HG02588 (cell line): ENCODE data around the gene AQP12A.
"Not testable (repeated sequence)": the region's sequence is repeated elsewhere in the genome, so short reads cannot be mapped to it uniquely, and the experiment has no call there.

Experiments
- ATAC-seq: cut with Tn5 transposase; IDR thresholded peaks from one replicate; pipeline ENCODE4 v1.9.1; 2021; ENCODE audit warnings: mild to moderate bottlenecking, moderate library complexity; ENCODE audit not compliant: unreplicated experiment

Gene AQP12A

DNA sequence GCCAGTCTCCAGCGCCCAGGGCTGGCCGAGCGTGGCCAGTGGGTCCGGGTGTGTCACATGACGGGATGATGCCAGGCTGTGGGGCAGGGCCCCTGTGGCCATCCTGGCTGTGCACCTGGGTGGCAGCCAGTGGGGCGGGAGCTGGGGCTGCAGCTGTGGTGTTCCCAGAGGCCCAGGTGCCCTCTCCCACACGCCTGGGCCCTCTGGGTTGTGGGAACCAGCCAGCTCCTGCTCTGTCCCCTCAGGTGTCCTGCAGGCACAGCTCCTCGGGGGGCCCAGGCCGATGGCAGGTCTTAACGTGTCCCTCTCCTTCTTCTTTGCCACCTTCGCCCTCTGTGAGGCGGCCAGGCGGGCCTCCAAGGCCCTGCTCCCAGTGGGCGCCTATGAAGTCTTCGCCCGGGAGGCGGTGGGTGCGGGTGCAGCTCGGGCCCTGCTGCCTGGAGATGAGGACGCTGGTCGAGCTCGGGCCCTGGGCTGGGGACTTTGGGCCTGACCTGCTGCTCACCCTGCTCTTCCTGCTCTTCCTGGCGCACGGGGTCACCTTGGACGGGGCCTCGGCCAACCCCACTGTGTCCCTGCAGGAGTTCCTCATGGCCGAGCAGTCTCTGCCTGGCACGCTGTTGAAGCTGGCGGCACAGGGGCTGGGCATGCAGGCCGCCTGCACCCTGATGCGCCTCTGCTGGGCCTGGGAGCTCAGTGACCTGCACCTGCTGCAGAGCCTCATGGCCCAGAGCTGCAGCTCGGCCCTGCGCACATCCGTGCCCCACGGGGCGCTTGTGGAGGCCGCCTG, at the start of gene AQP12A:
AQP12A (plus strand) TSS at position 236 of the 790 bp plus-strand sequence; CDS start at position 284, 48 bp downstream.
- not testable (repeated sequence) for ATAC-seq

DNA sequence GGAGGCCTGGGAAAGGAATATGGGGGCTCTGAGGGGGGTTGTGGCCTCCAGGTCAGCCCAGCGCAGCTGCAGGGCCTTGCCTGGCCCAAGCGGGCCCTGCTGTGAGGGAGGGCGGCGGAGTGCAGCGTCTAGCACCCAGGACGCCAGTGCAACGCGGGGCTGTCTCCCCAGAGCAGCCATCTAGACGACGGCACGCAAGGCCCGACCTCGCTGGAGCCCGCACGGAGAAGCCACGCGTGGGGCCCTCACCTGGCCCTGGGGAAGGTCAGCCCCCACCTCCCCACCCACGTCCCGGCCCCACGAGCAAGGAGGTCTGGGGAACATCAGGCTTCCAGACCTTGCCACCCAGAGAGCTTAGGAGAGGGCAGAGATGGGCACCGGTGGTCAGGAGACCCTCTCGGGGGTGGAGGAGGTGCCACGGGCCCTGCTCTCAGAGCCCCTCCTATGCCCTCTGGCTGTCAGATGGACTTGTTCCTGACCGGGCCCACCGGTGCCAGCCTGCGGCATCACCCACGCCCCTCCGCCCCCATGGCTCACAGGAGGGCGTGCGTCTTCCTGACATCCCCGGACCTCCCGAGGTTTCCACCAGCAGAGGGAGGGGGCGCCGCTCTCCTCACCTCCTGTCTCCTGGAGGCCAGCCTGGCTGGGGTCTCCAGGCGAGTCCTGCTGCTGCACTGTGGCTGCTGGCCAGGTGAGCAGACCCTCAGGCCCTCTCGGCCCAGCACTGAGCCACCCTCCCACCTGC, 49.4 kb upstream of the AQP12A start:
- no peak for ATAC-seq

DNA sequence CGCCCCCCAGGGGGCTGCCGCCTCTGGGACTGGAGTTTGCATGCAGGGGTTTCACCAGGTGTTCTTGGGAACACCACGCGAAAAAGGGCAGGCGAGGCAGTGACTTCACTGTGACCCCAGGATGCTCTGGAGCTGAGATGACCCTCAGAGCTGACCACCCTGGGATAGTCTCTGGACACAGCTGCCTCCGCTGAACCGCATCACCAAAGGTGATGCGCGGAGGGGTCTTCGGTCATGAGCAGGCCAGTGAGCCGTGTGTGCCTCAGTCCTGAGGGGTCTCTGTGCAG, 48.9 kb upstream of the AQP12A start:
- ATAC-seq, result no peak

GRCh38 chr2:240643093-240643810, 48.4 kb upstream of the AQP12A start:
- ATAC-seq, result no peak

- ATAC-seq, result no peak
These were observed 47.9 kb upstream of the AQP12A start for GRCh38 chr2:240643811-240644150.

DNA sequence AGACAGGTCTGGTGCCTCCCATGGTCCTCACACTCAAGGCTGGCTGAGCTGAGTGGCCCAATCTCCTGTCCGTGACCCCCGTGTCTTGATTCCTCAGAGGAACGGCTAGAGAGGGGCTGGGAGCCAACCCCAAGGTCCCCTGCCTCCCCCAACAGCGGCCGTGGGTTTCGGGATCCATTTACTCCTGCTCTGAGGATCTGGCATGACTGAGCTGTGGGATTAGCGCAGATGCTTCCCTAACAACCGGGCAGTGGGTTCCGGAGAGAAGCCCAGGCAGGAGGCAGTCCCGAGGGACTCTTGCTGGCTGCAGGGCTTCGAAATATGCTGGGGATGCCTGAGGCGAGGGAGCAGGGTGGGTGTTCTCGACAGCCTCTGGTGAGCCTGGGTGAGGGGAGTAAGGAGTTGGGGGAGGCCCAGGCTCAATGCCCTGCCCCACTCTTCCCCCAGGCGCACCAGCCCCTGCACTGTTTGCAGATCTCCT, 47.5 kb upstream of the AQP12A start:
- ATAC-seq, result no peak

- no peak for ATAC-seq
These were observed 46.8 kb upstream of the AQP12A start for GRCh38 chr2:240644859-240645301.

DNA sequence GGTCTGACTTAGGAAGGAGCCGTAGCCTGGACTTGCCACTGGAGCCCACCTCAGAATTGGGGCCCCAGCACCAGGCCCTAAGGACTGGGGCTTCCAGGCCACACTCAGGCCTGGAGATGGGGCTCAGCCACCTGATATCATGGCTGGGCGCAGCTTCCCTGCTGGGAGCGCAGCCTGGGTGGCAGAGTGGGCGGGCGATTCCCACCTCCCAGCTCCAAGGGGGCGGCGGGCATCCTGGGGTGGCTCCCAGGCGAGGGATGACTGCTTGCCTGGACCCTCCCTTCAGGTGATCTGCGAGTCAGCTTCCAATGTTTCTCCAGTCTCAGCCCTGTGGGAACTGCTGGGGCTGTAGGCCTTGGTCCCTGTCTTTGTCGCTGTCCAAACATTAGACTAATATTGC, 46.3 kb upstream of the AQP12A start:
- no peak for ATAC-seq

DNA sequence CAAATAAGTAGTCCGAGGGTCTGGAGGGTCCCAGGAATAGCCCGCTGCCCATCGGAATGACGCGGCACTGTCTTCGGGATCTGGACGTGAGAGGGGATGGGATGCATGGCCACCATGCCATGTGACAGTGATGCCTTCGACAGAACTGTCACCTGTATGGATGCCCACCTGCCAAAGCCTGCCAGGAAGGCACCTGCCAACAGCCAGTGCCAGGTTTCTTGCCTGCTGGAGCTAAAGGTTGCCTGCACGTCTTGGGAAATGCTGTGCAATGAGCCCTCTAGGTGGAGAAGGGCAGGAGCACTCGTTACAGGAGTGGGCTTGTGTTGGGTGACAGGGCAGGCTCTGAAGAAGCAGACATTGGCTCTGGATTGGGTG, 45.9 kb upstream of the AQP12A start:
- no peak for ATAC-seq

- ATAC-seq, result no peak
These were observed 45.3 kb upstream of the AQP12A start for GRCh38 chr2:240646176-240646899.

DNA sequence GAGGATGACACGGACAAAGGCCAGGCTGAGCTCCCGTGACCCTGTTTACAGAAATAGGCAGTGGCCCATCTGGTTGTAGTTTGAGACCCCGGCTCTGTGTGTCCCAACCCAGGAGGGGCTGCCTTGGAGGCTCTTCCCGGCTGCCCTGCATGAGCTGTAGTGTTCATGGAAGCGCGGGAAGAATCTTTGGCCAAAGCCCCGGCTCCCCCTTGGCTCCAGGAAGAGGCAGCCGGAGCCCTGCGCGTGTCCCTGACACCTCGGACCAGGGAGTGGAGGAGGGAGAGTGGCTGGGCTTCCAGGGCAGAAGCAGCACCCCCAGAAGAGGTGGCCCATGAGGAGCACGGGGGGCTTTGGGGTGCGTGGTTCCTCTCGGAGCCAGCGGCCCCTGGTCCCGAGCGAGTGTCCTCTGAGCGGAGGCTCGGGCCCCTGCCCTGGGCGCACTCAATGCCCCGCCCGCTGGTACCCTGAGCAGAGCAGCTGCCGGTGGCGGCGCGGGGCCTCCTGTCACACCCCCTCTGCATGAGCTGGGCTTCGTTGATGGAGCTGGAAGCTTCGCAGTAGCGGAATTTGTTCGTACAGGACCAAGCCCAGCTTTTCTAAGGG, 44.7 kb upstream of the AQP12A start:
- ATAC-seq, result no peak

DNA sequence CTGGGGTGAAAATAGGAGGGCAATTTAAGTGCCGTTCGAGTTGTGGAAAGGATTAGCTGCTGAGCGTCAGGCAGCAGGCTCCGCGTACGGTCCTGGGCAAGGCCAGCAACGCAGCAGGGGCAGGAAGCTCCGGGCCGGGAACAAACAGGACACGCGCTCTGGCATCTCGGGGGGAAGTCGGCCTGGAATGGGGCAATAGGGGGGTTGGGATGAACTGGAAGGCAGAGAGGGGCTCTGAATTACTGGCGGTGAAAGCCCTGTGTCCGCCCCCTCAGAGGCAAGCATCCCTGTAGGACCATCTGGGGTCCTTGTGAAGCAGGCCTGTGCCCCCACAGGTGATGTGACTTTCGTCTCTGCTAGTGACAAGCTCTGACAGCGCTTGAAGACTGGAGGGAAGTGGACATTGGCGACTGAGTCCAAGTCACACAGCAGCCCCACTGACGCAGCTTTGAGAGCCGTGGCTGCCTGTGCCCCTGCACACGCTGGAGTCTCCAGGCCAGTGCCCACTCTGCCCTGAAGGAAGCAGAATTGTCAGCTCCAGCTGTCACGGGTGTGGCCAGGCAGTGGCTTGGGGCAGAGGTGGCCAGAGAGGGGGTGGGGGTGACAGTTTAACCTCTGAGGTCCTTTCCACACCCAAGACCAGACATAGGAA, 44.0 kb upstream of the AQP12A start:
- no peak for ATAC-seq

DNA sequence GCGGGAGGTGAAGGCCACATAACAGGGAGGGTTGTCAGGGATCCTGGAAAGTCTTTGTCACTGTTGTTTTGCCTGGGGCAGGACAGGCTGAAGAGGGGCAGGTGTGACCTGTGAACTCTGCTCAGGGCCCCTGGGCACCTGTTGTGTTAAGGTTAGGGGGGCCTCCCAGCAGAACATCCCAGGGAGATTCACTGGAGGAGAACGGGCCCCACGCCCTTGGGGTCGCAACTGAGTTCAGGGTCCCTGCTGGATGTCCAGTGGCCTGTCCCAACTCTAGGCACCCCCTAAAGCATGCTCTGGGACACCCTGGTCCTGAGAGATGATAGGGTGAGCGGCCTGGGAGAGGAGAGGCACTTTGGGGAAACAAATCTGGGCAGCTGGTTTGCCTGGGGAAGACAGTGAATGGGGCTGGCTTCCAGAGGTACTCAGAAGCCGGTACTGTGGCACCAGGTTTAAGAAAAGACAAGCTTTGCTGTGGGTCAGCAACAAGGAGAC, 43.5 kb upstream of the AQP12A start:
- no peak for ATAC-seq

GRCh38 chr2:240648650-240649275, 42.9 kb upstream of the AQP12A start:
- no peak for ATAC-seq

- ATAC-seq, result no peak
These were observed 42.3 kb upstream of the AQP12A start for GRCh38 chr2:240649331-240649730.

DNA sequence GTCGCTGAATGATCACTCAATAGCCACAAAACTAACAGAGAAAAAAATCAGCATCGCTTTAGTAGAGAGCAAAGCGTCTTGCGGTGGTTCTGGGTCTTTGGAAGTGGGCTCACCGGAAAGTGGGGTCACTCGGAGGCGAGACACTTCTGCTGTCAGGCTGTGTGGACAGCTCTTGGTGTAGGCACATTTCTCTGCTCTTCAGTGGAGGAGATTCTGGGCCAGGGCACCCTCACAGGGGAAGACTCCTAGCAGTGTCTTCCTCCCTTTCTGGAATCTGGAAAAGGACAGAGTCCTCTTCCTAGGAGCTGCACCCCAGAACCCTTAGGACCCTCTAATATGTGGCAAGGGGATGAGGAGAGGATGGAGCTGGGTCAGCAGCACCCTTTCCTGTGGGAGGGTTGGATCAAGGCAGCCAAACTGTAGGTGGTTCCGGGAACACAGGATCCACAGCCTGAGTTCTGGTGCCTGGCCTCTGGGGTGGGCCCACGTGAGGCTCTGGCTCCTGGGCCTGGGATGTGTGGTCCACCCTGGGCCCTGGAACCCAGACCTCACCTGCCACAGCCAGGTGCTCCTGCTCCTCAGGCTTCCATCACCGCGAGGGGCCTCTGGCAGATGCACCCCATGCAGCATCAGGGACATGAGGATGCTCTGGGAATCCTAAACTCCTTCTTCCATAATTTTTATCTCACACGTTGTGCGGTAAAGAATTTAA, 41.3 kb upstream of the AQP12A start:
- ATAC-seq, result no peak

DNA sequence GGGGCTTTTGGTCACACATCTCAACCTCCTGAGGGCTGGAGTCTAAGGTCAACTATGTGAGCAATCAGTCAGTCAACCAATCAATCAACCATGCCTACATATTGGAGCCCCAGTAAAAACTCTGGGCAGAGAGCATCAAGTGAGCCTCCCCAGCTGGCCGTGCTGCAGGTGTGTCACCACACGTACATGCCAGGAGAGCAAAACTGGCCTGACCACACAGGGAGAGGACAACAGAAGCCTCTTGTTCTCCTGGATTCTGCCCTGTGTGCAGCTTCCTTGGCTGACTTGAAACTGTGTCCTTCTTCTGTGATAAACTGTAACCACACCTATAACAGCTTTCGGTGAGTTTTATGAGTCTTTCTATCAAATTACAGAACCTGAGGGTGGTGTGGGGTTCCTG, 40.5 kb upstream of the AQP12A start:
- no peak for ATAC-seq

DNA sequence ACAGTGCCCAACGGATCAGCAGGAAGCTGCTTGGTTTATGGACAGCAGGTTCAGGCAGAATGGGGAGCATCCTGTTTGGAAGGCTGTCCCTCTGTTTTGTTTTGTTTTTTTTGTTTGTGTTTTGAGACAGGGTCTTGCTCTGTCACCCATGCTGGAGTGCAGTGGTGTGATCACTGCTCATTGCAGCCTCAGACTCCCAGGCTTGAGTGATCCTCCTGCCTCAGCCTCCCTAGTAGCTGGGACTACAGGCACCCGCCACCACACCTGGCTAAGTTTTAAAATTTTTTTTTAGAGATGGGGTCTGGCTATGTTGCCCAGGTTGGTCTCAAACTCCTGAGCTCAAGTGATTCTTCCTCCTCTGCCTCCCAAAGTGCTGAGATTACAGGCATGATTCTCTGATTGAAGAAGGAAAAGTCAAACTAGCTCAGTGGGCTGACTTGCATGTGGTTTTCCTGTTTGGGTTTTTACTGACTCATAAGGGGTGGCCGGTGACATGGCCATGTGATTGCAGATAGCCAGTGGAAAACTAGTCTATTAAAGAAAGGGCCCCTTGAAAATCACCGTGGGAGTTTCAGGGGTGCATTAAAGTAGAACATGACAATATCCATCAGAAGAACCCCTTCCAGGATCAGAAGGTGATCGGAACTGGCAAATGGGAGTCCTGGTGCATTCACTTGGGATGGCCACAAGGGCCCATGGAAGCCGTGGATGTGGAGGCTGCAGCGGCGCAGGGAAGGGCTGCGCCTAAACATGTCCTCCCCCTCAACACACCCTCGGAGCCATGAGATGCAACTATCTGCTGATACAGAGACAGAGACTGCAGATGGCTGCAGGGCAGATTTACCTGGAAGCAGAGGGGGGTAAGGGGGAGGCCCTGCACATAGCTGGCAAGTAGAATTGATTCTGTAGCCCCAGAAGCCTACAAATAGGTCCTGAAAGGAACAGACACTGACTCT, 35.5 kb upstream of the AQP12A start:
- no peak for ATAC-seq
